Measurements from ENCODE around the gene TRMT11. TPM values are rescaled to one million over a fixed set of nuclear protein-coding genes. Genes with fewer than 3 reads are reported as not detected.
A peak's percentile ranks its signal among the peaks of the same experiment; 100 is the strongest.

TRMT11 gene
- total and polyA plus RNA-seq, 9 of the 15 experiments (the other 6 are each of a cell fraction or from before 2014, with no cell fraction given) = 38.8 to 88.0 (median 59.8) TPM

GRCh38 chr6:125995972-125996580, 9.7 kb downstream of the TRMT11 start:
- no TSS peak for BruUV-seq (replicated peaks)
- Histone ChIP-seq H3K36me3 (ENCODE audit: control insufficient read depth, insufficient read depth, low read length) (peaks cover 60% of the 10 kb centered on the region), H3K9ac (ENCODE audit: insufficient read depth in 1 of 2, low read depth in 2 of 2, low read length in 2 of 2) (no peak overlapping the region), H3K4me3 (no peak overlapping the region), H3K4me1 (replicated peaks in 1 of 2; ENCODE audit: control insufficient read depth in 2 of 2, insufficient read depth in 2 of 2, low read length in 2 of 2) (peaks cover 0 to 4% of the 10 kb centered on the region in 2 experiments; a peak in 1 of 5 replicates), H3K4me2 (ENCODE audit: insufficient read depth, low read length) (no peak overlapping the region), H3K9me1 (ENCODE audit: control insufficient read depth, insufficient read depth, low read length) (no peaks in the 10 kb centered on the region), H3K9me3 (replicated peaks; ENCODE audit: control insufficient read depth, insufficient read depth, low read depth, low read length) (no peaks in the 10 kb centered on the region), H2AFZ (ENCODE audit: low read depth, low read length) (no peak overlapping the region), H3K79me2 (ENCODE audit: control insufficient read depth, insufficient read depth, low read length) (peaks cover 68% of the 10 kb centered on the region), H4K20me1 (replicated peaks; ENCODE audit: control insufficient read depth, insufficient read depth, low read length) (no peaks in the 10 kb centered on the region), H3K27ac (ENCODE audit: extremely low read depth, low read depth, low read length) (no peak overlapping the region), H3K27me3 (ENCODE audit: control insufficient read depth in 2 of 2, insufficient read depth in 2 of 2, low read length in 2 of 2) (no peaks in the 10 kb centered on the region)
- 9% methylated on average over 8 of the region's 8 CpGs for WGBS (ENCODE audit: insufficient coverage, low coverage, missing lambda C conversion rate)
- intact Hi-C loops (cut with micrococcal nuclease) = loop anchor here (1.0 to 10.0 kb wide), 4 partner anchors 175 to 1199 kb away; partner anchors contain the start of gene CENPW
- in situ Hi-C loops (cut with MboI) = no loop called here
- peak; percentile 80 for FAIRE-seq
- DNase-seq (ENCODE audit: extremely low read depth in 1 of 4, low spot score in 3 of 4) = peak; percentile 70 to 82 (median 74)
- POLR2A ChIA-PET = interaction anchor here (0.7 to 3.0 kb wide), 9 partner anchors 8 to 413 kb away, joined by 3 to 18 read pairs (median 4); partner anchors contain the start of gene TRMT11
- peak; percentile 93 for ATAC-seq
- CTCF ChIA-PET (ENCODE audit: low intra/inter-chr PET ratio) = interaction anchor here (0.6 kb wide), 1 partner anchor 37 kb away, joined by 3 read pairs; no protein-coding TSS in a partner anchor
- TF ChIP-seq ZNF263 (CRISPR knock-in tag; IDR thresholded peaks at IDR 0.05; ENCODE audit: borderline replicate concordance) (no peak), JUND (IDR thresholded peaks at IDR 0.05; ENCODE audit: borderline replicate concordance, low read depth, low read length) (0 out of 2 replicates have a peak, but pooled peaks have one; percentile 9), JUND (tag; IDR thresholded peaks at IDR 0.05; ENCODE audit: borderline replicate concordance, low read depth, low read length) (no peak), ATF2 (CRISPR knock-in tag; IDR thresholded peaks at IDR 0.05) (no peak), MAZ (CRISPR knock-in tag; conservative IDR thresholded peaks at IDR 0.05 in 1 of 2, IDR thresholded peaks at IDR 0.05 in 1 of 2) (no peak), KLF16 (IDR thresholded peaks at IDR 0.05) (peak; percentile 43; the same call in 1 of the 2 replicates), CC2D1A (IDR thresholded peaks at IDR 0.05) (0 out of 2 replicates have a peak, but pooled peaks have one; percentile 14), CBX1 (IDR thresholded peaks at IDR 0.05; ENCODE audit: low read depth) (no peak), NR3C1 (CRISPR knock-in tag; IDR thresholded peaks at IDR 0.05) (no peak), FOS (IDR thresholded peaks at IDR 0.05; ENCODE audit: extremely low read depth, insufficient read length) (no peak)
- TF ChIP-seq, protein P1, sequence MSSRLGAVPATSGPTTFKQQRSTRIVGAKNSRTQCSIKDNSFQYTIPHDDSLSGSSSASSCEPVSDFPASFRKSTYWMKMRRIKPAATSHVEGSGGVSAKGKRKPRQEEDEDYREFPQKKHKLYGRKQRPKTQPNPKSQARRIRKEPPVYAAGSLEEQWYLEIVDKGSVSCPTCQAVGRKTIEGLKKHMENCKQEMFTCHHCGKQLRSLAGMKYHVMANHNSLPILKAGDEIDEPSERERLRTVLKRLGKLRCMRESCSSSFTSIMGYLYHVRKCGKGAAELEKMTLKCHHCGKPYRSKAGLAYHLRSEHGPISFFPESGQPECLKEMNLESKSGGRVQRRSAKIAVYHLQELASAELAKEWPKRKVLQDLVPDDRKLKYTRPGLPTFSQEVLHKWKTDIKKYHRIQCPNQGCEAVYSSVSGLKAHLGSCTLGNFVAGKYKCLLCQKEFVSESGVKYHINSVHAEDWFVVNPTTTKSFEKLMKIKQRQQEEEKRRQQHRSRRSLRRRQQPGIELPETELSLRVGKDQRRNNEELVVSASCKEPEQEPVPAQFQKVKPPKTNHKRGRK (tag; IDR thresholded peaks at IDR 0.05) = peak; percentile 20; the same call in 1 of the 2 replicates

Measured in K562 (cell line).